ENCODE data around the gene FBXO11.

DNA sequence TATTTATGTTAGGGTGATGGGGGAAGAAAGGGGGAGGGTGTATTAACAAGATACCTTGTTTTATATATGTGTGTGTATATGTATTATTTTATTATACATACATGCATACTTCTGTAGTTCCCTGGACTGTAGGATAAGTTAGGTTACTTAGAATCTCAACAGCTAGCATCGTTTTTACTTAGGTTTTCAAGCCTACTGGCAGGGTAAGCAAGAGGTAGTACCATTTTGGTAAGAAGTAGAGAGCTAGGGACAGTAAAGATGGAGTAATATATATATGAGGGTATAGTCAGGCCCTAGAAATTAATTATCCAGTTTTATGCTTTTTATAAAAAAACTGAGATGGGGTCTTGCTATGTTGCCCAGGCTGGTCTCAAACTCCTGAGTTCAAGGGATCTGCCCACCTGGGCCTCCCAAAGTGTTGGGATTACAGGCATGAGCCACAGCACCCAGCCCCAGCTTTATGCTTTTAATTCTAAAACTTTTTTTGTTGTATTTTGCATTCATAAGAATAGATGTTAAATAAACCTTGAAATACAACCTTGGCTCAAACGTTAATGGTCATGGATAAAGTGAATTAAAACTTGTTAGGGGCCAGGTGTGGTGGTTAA is 110.1 kb downstream of the FBXO11 start:
- TF ChIP-seq, protein P1, sequence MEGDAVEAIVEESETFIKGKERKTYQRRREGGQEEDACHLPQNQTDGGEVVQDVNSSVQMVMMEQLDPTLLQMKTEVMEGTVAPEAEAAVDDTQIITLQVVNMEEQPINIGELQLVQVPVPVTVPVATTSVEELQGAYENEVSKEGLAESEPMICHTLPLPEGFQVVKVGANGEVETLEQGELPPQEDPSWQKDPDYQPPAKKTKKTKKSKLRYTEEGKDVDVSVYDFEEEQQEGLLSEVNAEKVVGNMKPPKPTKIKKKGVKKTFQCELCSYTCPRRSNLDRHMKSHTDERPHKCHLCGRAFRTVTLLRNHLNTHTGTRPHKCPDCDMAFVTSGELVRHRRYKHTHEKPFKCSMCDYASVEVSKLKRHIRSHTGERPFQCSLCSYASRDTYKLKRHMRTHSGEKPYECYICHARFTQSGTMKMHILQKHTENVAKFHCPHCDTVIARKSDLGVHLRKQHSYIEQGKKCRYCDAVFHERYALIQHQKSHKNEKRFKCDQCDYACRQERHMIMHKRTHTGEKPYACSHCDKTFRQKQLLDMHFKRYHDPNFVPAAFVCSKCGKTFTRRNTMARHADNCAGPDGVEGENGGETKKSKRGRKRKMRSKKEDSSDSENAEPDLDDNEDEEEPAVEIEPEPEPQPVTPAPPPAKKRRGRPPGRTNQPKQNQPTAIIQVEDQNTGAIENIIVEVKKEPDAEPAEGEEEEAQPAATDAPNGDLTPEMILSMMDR (IDR thresholded peaks at IDR 0.05), result no peak
- TF ChIP-seq POLR2AphosphoS5 (IDR thresholded peaks at IDR 0.05; ENCODE audit: low read depth, low read length) (no peak), REST (IDR thresholded peaks at IDR 0.05; ENCODE audit: insufficient read depth in 1 of 2, low read depth in 2 of 2, low read length in 1 of 2) (no peak), TCF7L2 (IDR thresholded peaks at IDR 0.05; ENCODE audit: low read depth, low read length) (no peak), SIN3A (IDR thresholded peaks at IDR 0.05; ENCODE audit: borderline replicate concordance, insufficient read depth, low read depth, low read length) (no peak)
